Chondrocyte (in vitro differentiated cells): ENCODE data around the gene ZBTB5. TPM values are rescaled to one million over a fixed set of nuclear protein-coding genes. Genes with fewer than 3 reads are reported as not detected.

ENCODE experiments used
- DNase-seq: peaks from one replicate; pipeline ENCODE4 v3.0.0; 2021; ENCODE audit warnings: mixed read lengths, low spot score
- H3K27ac Mint-ChIP-seq: one replicate; pipeline ENCODE4 v1.8.0; 2021; ENCODE audit warnings: mild to moderate bottlenecking, moderate library complexity, mixed read lengths; ENCODE audit not compliant: unreplicated experiment
- H3K27me3 Mint-ChIP-seq: 2 replicates; pipeline ENCODE4 v1.8.0; 2021; ENCODE audit warnings: low read depth, mixed read lengths
- H3K36me3 Mint-ChIP-seq: 2 replicates; pipeline ENCODE4 v1.8.0; 2021; ENCODE audit warnings: low read depth, mixed read lengths
- H3K4me1 Mint-ChIP-seq: 2 replicates; pipeline ENCODE4 v1.8.0; 2021; ENCODE audit warnings: low read depth, mild to moderate bottlenecking, mixed read lengths
- H3K4me3 Mint-ChIP-seq: one replicate; pipeline ENCODE4 v1.8.0; 2021; ENCODE audit warnings: mild to moderate bottlenecking, moderate library complexity, mixed read lengths; ENCODE audit not compliant: unreplicated experiment
- H3K9me3 Mint-ChIP-seq: 2 replicates; pipeline ENCODE4 v1.8.0; 2021; ENCODE audit warnings: low read depth, mixed read lengths
- CTCF ChIP-seq: fragments of 200-600 bp; sonication (generic); IDR thresholded peaks from 2 replicates; pipeline ENCODE4 v1.5.0; 2021; ENCODE audit warnings: antibody characterized with exemption, mild to moderate bottlenecking, moderate library complexity
- total RNA-seq: library from RNA; stranded (reverse); gene quantifications from 3 replicates; pipeline ENCODE4 v1.2.1, GENCODE V29; 2021

Gene ZBTB5
- total RNA-seq, 1 donor from 2014 or later, result 14.5 TPM

- H3K9me3 Mint-ChIP-seq, result no peaks in the 10 kb centered on the region
- no peak for DNase-seq
- no peaks in the 10 kb centered on the region for H3K36me3 Mint-ChIP-seq
- peak overlapping the region; percentile 94 for H3K4me3 Mint-ChIP-seq
- H3K27me3 Mint-ChIP-seq, result no peaks in the 10 kb centered on the region
- H3K27ac Mint-ChIP-seq, result peak overlapping the region; percentile 99
- no peak for TF ChIP-seq CTCF
- H3K4me1 Mint-ChIP-seq, result peaks cover 36% of the 10 kb centered on the region
Measured at GRCh38 chr9:37464006-37464405, 1.2 kb downstream of the ZBTB5 start.

GRCh38 chr9:37456817-37457216, 8.4 kb downstream of the ZBTB5 start:
- Mint-ChIP-seq H3K9me3 (no peaks in the 10 kb centered on the region), H3K4me3 (no peak overlapping the region), H3K4me1 (peaks cover 36% of the 10 kb centered on the region), H3K36me3 (no peaks in the 10 kb centered on the region), H3K27ac (no peak overlapping the region), H3K27me3 (no peaks in the 10 kb centered on the region)
- no peak for DNase-seq
- no peak for TF ChIP-seq CTCF

- no peaks in the 10 kb centered on the region for H3K36me3 Mint-ChIP-seq
- no peaks in the 10 kb centered on the region for H3K27me3 Mint-ChIP-seq
- H3K27ac Mint-ChIP-seq, result no peak overlapping the region
- H3K4me1 Mint-ChIP-seq, result peaks cover 34% of the 10 kb centered on the region
- no peaks in the 10 kb centered on the region for H3K9me3 Mint-ChIP-seq
- no peak for DNase-seq
- TF ChIP-seq CTCF, result no peak
- no peak overlapping the region for H3K4me3 Mint-ChIP-seq
Measured at GRCh38 chr9:37455884-37456647, 9.2 kb downstream of the ZBTB5 start.

GRCh38 chr9:37454238-37454637, 11.0 kb downstream of the ZBTB5 start:
- no peaks in the 10 kb centered on the region for H3K27me3 Mint-ChIP-seq
- H3K36me3 Mint-ChIP-seq, result no peaks in the 10 kb centered on the region
- peak overlapping the region; percentile 6 for H3K27ac Mint-ChIP-seq
- no peaks in the 10 kb centered on the region for H3K9me3 Mint-ChIP-seq
- no peak for DNase-seq
- no peak overlapping the region for H3K4me3 Mint-ChIP-seq
- no peak for TF ChIP-seq CTCF
- H3K4me1 Mint-ChIP-seq, result peaks cover 33% of the 10 kb centered on the region

- Mint-ChIP-seq H3K4me1 (peaks cover 33% of the 10 kb centered on the region), H3K36me3 (no peaks in the 10 kb centered on the region), H3K27ac (peak overlapping the region; percentile 6), H3K4me3 (no peak overlapping the region), H3K9me3 (no peaks in the 10 kb centered on the region), H3K27me3 (no peaks in the 10 kb centered on the region)
- no peak for DNase-seq
- no peak for TF ChIP-seq CTCF
Measured at GRCh38 chr9:37453827-37454226, 11.4 kb downstream of the ZBTB5 start.
